Thymus (tissue), 11 donors: ENCODE data around the gene ZNF641. TPM values are rescaled to one million over a fixed set of nuclear protein-coding genes. Genes with fewer than 3 reads are reported as not detected.

ENCODE experiments used
- DNase-seq, 9 donors: peaks; one replicate each; pipeline ENCODE4 v3.0.0-alpha.2; 2013; ENCODE audit warnings: low spot score in 9 of 9, low read depth in 6 of 9, missing footprints in 1 of 9
- H3K27ac ChIP-seq, 2 donors: one replicate each; pipeline ENCODE4 v1.5.1; 2013; ENCODE audit warnings: control low read depth in 1 of 2, low read depth in 1 of 2, low read length in 1 of 2, mild to moderate bottlenecking in 1 of 2, moderate library complexity in 1 of 2
- H3K27me3 ChIP-seq, 2 donors: one replicate each; pipeline ENCODE4 v1.5.1; 2013; ENCODE audit warnings: low read length in 1 of 2; ENCODE audit not compliant: control insufficient read depth in 2 of 2, insufficient read depth in 1 of 2
- H3K36me3 ChIP-seq, 2 donors: one replicate each; pipeline ENCODE4 v1.5.1; 2013; ENCODE audit warnings: low read length in 1 of 2, mild to moderate bottlenecking in 1 of 2, moderate library complexity in 1 of 2; ENCODE audit not compliant: control insufficient read depth in 2 of 2, insufficient read depth in 2 of 2
- H3K4me1 ChIP-seq, 2 donors: one replicate each; pipeline ENCODE4 v1.5.1; 2013; ENCODE audit warnings: low read length in 2 of 2; ENCODE audit not compliant: control insufficient read depth in 2 of 2, insufficient read depth in 2 of 2
- H3K4me3 ChIP-seq, 2 donors: one replicate each; pipeline ENCODE4 v1.5.1; 2013; ENCODE audit warnings: low read length in 2 of 2, control low read depth in 1 of 2, mild to moderate bottlenecking in 1 of 2
- H3K9me3 ChIP-seq, 2 donors: one replicate each; pipeline ENCODE4 v1.5.1; 2013; ENCODE audit warnings: low read length in 1 of 2, mild to moderate bottlenecking in 1 of 2; ENCODE audit not compliant: control insufficient read depth in 2 of 2, insufficient read depth in 1 of 2
- WGBS: extraction: QIAGEN DNeasy Blood & Tissue Kit; methylation state at CpG from one replicate; pipeline ENCODE4 v1.1.7; 2013; 5-methylcytosine and 5-hydroxymethylcytosine counted together
- polyA plus RNA-seq: library from polyadenylated mRNA; stranded (reverse); fragments of 200-250 nt; gene quantifications from one replicate; pipeline ENCODE4 v1.2.3, GENCODE V29; 2013
- total RNA-seq: library from RNA; stranded (reverse); fragments of 120-200 nt; gene quantifications from one replicate; pipeline ENCODE4 v1.2.4, GENCODE V29; 2013
- donor health status: healthy.

ZNF641 gene
- total and polyA plus RNA-seq, 2 donors, result 8.1 to 23.0 TPM

- Histone ChIP-seq H3K4me3 (no peak overlapping the region), H3K9me3 (no peaks in the 10 kb centered on the region), H3K27ac (no peak overlapping the region), H3K27me3 (no peaks in the 10 kb centered on the region), H3K36me3 (no peaks in the 10 kb centered on the region), H3K4me1 (peaks cover 0 to 5% of the 10 kb centered on the region in 2 donors)
- DNase-seq, result no peak
- WGBS, result 87% methylated on average over 6 of the region's 6 CpGs
Measured at GRCh38 chr12:48288387-48289268, 62.1 kb downstream of the ZNF641 start.

Other genes with a start within 250 kb of the ZNF641 start
- gene SENP1, start 244.8 kb downstream of the ZNF641 start, total RNA-seq, result 25.0 TPM
- gene SENP1, start 244.8 kb downstream of the ZNF641 start, polyA plus RNA-seq, result 6.6 TPM
- 16.1 TPM for gene PFKM, start 231.6 kb downstream of the ZNF641 start, total RNA-seq
- gene PFKM, start 231.6 kb downstream of the ZNF641 start, polyA plus RNA-seq, result 12.8 TPM
- gene ASB8, start 193.4 kb downstream of the ZNF641 start, total RNA-seq, result 22.1 TPM
- gene ASB8, start 193.4 kb downstream of the ZNF641 start, polyA plus RNA-seq, result 23.2 TPM
- gene CCDC184, start 167.3 kb downstream of the ZNF641 start, total RNA-seq, result 0.05 TPM
- 0.21 TPM for gene CCDC184, start 167.3 kb downstream of the ZNF641 start, polyA plus RNA-seq
- not detected for gene OR10AD1, start 147.6 kb downstream of the ZNF641 start, total RNA-seq
- gene OR10AD1, start 147.6 kb downstream of the ZNF641 start, polyA plus RNA-seq, result not detected
- not detected for gene ANP32D, start 121.6 kb upstream of the ZNF641 start, total RNA-seq
- 0.07 TPM for gene ANP32D, start 121.6 kb upstream of the ZNF641 start, polyA plus RNA-seq
- 0.19 TPM for gene C12orf54, start 131.6 kb upstream of the ZNF641 start, total RNA-seq
- gene C12orf54, start 131.6 kb upstream of the ZNF641 start, polyA plus RNA-seq, result 3.5 TPM
- not detected for gene OR8S1, start 174.7 kb upstream of the ZNF641 start, total RNA-seq
- gene OR8S1, start 174.7 kb upstream of the ZNF641 start, polyA plus RNA-seq, result not detected
- gene LALBA, start 219.1 kb upstream of the ZNF641 start, total RNA-seq, result 0.14 TPM
- gene LALBA, start 219.1 kb upstream of the ZNF641 start, polyA plus RNA-seq, result 0.68 TPM